HG03103 (cell line): ENCODE results near the gene DNASE1L1.

Experiments
- ATAC-seq: cut with Tn5 transposase; IDR thresholded peaks from one replicate; pipeline ENCODE4 v1.9.1; 2021; ENCODE audit warnings: low read depth; ENCODE audit not compliant: unreplicated experiment

The DNASE1L1 gene

GRCh38 chrX:154436983-154437752 lies 28.1 kb upstream of the DNASE1L1 start, which contains the start of gene GDI1:
TSS of gene GDI1 (plus strand) at chrX:154437154. CDS start at chrX:154437255, 101 bp downstream.
- ATAC-seq = no peak

GRCh38 chrX:154436374-154436982 lies 27.4 kb upstream of the DNASE1L1 start:
- no peak for ATAC-seq

GRCh38 chrX:154435171-154435733 lies 26.2 kb upstream of the DNASE1L1 start:
- no peak for ATAC-seq

GRCh38 chrX:154434394-154435168 lies 25.5 kb upstream of the DNASE1L1 start:
- ATAC-seq = no peak

GRCh38 chrX:154433605-154434004 lies 24.6 kb upstream of the DNASE1L1 start:
- no peak for ATAC-seq

- no peak for ATAC-seq
Observed at GRCh38 chrX:154432210-154432609, 23.2 kb upstream of the DNASE1L1 start.

GRCh38 chrX:154431341-154431740 lies 22.3 kb upstream of the DNASE1L1 start:
- no peak for ATAC-seq

GRCh38 chrX:154430916-154431315 lies 21.9 kb upstream of the DNASE1L1 start:
- ATAC-seq = no peak

GRCh38 chrX:154430479-154430878 lies 21.4 kb upstream of the DNASE1L1 start:
- no peak for ATAC-seq

- no peak for ATAC-seq
Observed at GRCh38 chrX:154429711-154430110, 20.7 kb upstream of the DNASE1L1 start.

GRCh38 chrX:154428176-154429171 lies 19.4 kb upstream of the DNASE1L1 start, which contains the start of gene ATP6AP1:
TSS of gene ATP6AP1 (plus strand) at chrX:154428677. CDS start at chrX:154428693, 16 bp downstream.
- peak; percentile 96 for ATAC-seq

- no peak for ATAC-seq
Observed at GRCh38 chrX:154426916-154427770, 18.1 kb upstream of the DNASE1L1 start.

- ATAC-seq = no peak
Observed at GRCh38 chrX:154420402-154420756, 11.3 kb upstream of the DNASE1L1 start.

GRCh38 chrX:154419688-154420401 lies 10.8 kb upstream of the DNASE1L1 start:
- no peak for ATAC-seq

- no peak for ATAC-seq
Observed at GRCh38 chrX:154419189-154419588, 10.1 kb upstream of the DNASE1L1 start.

- no peak for ATAC-seq
Observed at GRCh38 chrX:154417157-154417556, 8.1 kb upstream of the DNASE1L1 start.

GRCh38 chrX:154413142-154413541 lies 4.1 kb upstream of the DNASE1L1 start:
- no peak for ATAC-seq

GRCh38 chrX:154412468-154412867 lies 3.4 kb upstream of the DNASE1L1 start:
- ATAC-seq = no peak
